HG03103 (cell line): ENCODE results near the gene DDX43.
"Not testable (repeated sequence)": the region's sequence is repeated elsewhere in the genome, so short reads cannot be mapped to it uniquely, and the experiment has no call there.

Source experiments
- ATAC-seq: cut with Tn5 transposase; IDR thresholded peaks from one replicate; pipeline ENCODE4 v1.9.1; 2021; ENCODE audit warnings: low read depth; ENCODE audit not compliant: unreplicated experiment

DDX43 gene

GRCh38 chr6:73394577-73395354 is at the start of gene DDX43:
Gene DDX43, plus strand, starts transcription at chr6:73394828. Its CDS starts 78 bp downstream, at chr6:73394906.
- ATAC-seq, result no peak

- ATAC-seq, result no peak
These were observed 46.0 kb upstream of the DDX43 start for GRCh38 chr6:73348550-73349204.

GRCh38 chr6:73349311-73349710 is 45.3 kb upstream of the DDX43 start:
- ATAC-seq, result no peak

- ATAC-seq, result no peak
These were observed 40.7 kb upstream of the DDX43 start, which contains the start of gene DPPA5 for GRCh38 chr6:73353636-73354593. Gene DPPA5, minus strand, starts transcription at chr6:73354276. Its CDS starts 51 bp downstream, at chr6:73354225.

GRCh38 chr6:73362358-73362757 is 32.3 kb upstream of the DDX43 start, which contains the start of gene KHDC3L:
Gene KHDC3L, plus strand, starts transcription at chr6:73362658. Its CDS starts 72 bp downstream, at chr6:73362730.
- no peak for ATAC-seq

- ATAC-seq, result no peak
These were observed 31.6 kb upstream of the DDX43 start for GRCh38 chr6:73362869-73363536.

GRCh38 chr6:73363537-73363875 is 31.1 kb upstream of the DDX43 start:
- no peak for ATAC-seq

- no peak for ATAC-seq
These were observed 30.5 kb upstream of the DDX43 start for GRCh38 chr6:73364121-73364520.

- no peak for ATAC-seq
These were observed 30.1 kb upstream of the DDX43 start for GRCh38 chr6:73364549-73364948.

- ATAC-seq, result no peak
These were observed 26.8 kb upstream of the DDX43 start for GRCh38 chr6:73367761-73368355.

- no peak for ATAC-seq
These were observed 26.0 kb upstream of the DDX43 start for GRCh38 chr6:73368675-73369074.

- no peak for ATAC-seq
These were observed 25.5 kb upstream of the DDX43 start for GRCh38 chr6:73369157-73369556.

- ATAC-seq, result no peak
These were observed 25.1 kb upstream of the DDX43 start, which contains the start of gene OOEP for GRCh38 chr6:73369563-73369962. Gene OOEP, minus strand, starts transcription at chr6:73369897. Its CDS starts 105 bp downstream, at chr6:73369792.

- ATAC-seq, result no peak
These were observed 22.6 kb upstream of the DDX43 start for GRCh38 chr6:73371984-73372383.

GRCh38 chr6:73372516-73372915 is 22.1 kb upstream of the DDX43 start:
- ATAC-seq, result no peak

- ATAC-seq, result no peak
These were observed 19.4 kb upstream of the DDX43 start for GRCh38 chr6:73375216-73375615.

- ATAC-seq, result no peak
These were observed 17.4 kb upstream of the DDX43 start for GRCh38 chr6:73377225-73377624.

- ATAC-seq, result not testable (repeated sequence)
These were observed 13.1 kb upstream of the DDX43 start for GRCh38 chr6:73381531-73381930.

GRCh38 chr6:73382462-73383113 is 12.0 kb upstream of the DDX43 start:
- no peak for ATAC-seq
